ENCODE data around the gene STX1A.

GRCh38 chr7:73700069-73700423 lies 19.4 kb downstream of the STX1A start:
- TF ChIP-seq POLR2A (IDR thresholded peaks at IDR 0.05): no peak
- no peak for TF ChIP-seq CTCF (IDR thresholded peaks at IDR 0.05)
- TF ChIP-seq EP300 (IDR thresholded peaks at IDR 0.05): no peak

Data from tibial nerve (tissue), 4 donors.